K562 (cell line): Measurements from ENCODE around the gene COMMD4. TPM values are rescaled to one million over a fixed set of nuclear protein-coding genes. Genes with fewer than 3 reads are reported as not detected.

Source experiments
- ATF1 ChIP-seq, 2 experiments: fragments of 450-650 bp in 1 of 2; IDR thresholded peaks; 2 replicates each; pipeline ENCODE4 v1.6.1; 2016; ENCODE audit warnings: missing compliant biosample characterization in 1 of 2, missing genetic modification characterization in 1 of 2
- CAMTA2 ChIP-seq: fragments of 250-450 bp; sonication (Bioruptor Pico); conservative IDR thresholded peaks from 2 replicates; pipeline ENCODE4 v1.5.1; 2022
- CBFA2T3 ChIP-seq: fragments of 450-650 bp; IDR thresholded peaks from 2 replicates; pipeline ENCODE4 v1.6.1; 2017
- CBFB ChIP-seq: sonication (generic); formaldehyde crosslinking; IDR thresholded peaks from 2 replicates; pipeline ENCODE4 v1.4.0; 2020; ENCODE audit warnings: mild to moderate bottlenecking, missing genetic modification reagents
- DACH1 ChIP-seq: fragments of 450-650 bp; IDR thresholded peaks from 2 replicates; pipeline ENCODE4 v1.6.1; 2018; ENCODE audit not compliant: partially characterized antibody
- HDAC1 ChIP-seq, 2 experiments: fragments of 450-650 bp; IDR thresholded peaks; 2 replicates each; pipeline ENCODE4 v1.6.1; 2016 to 2017; ENCODE audit warnings: inconsistent platforms in 1 of 2, mild to moderate bottlenecking in 1 of 2, moderate library complexity in 1 of 2
- HMG20A ChIP-seq: fragments of 450-650 bp; formaldehyde crosslinking; conservative IDR thresholded peaks from 2 replicates; pipeline ENCODE4 v1.4.0; 2020; ENCODE audit warnings: mild to moderate bottlenecking, mixed read lengths
- NFXL1 ChIP-seq: fragments of 450-650 bp; formaldehyde crosslinking; IDR thresholded peaks from 2 replicates; pipeline ENCODE4 v1.4.0; 2021; ENCODE audit warnings: mild to moderate bottlenecking
- PCBP1 ChIP-seq: fragments of 200-400 bp; formaldehyde crosslinking; IDR thresholded peaks from 2 replicates; pipeline ENCODE4 v1.6.1; 2018; ENCODE audit warnings: mild to moderate bottlenecking, low read depth, low read length; ENCODE audit not compliant: poor library complexity, severe bottlenecking
- RB1 ChIP-seq: fragments of 450-650 bp; IDR thresholded peaks from 2 replicates; pipeline ENCODE4 v1.6.1; 2017; ENCODE audit warnings: low read depth, mild to moderate bottlenecking
- RBM34 ChIP-seq: fragments of 200-400 bp; formaldehyde crosslinking; IDR thresholded peaks from 2 replicates; pipeline ENCODE4 v1.6.1; 2018; ENCODE audit warnings: low read length, borderline replicate concordance; ENCODE audit not compliant: insufficient read depth
- TAL1 ChIP-seq: fragments of 450-650 bp; IDR thresholded peaks from 2 replicates; pipeline ENCODE4 v1.6.1; 2016; ENCODE audit warnings: mild to moderate bottlenecking
- U2AF1 ChIP-seq: fragments of 200-400 bp; formaldehyde crosslinking; optimal IDR thresholded peaks from 2 replicates; pipeline ENCODE3; 2017; ENCODE audit warnings: mild to moderate bottlenecking, low read depth, low read length, moderate library complexity
- XRCC5 ChIP-seq: fragments of 200-400 bp; formaldehyde crosslinking; IDR thresholded peaks from 2 replicates; pipeline ENCODE4 v1.6.1; 2017; ENCODE audit warnings: low read depth, mild to moderate bottlenecking, low read length
- ZKSCAN3 ChIP-seq: fragments of 250-450 bp; sonication (Bioruptor Pico); IDR thresholded peaks from 2 replicates; pipeline ENCODE4 v1.4.0; 2020
- ZKSCAN8 ChIP-seq: fragments of 200-800 bp; sonication (Bioruptor generic); IDR thresholded peaks from 2 replicates; pipeline ENCODE4 v1.6.1; 2016; ENCODE audit warnings: missing genetic modification characterization, missing compliant biosample characterization
- ZNF124 ChIP-seq: sonication (generic); formaldehyde crosslinking; IDR thresholded peaks from 2 replicates; pipeline ENCODE4 v1.8.1; 2022; ENCODE audit warnings: missing genetic modification reagents
- ZNF143 ChIP-seq: sonication (generic); formaldehyde crosslinking; IDR thresholded peaks from 2 replicates; pipeline ENCODE4 v1.9.0; 2022; ENCODE audit warnings: mild to moderate bottlenecking, missing genetic modification reagents
- ZNF184 ChIP-seq: sonication (generic); formaldehyde crosslinking; IDR thresholded peaks from 2 replicates; pipeline ENCODE4 v1.5.0; 2020; ENCODE audit warnings: missing genetic modification reagents
- ZNF24 ChIP-seq: fragments of 450-650 bp; IDR thresholded peaks from 2 replicates; pipeline ENCODE4 v1.6.1; 2016
- ZNF699 ChIP-seq: fragments of 250-450 bp; sonication (Bioruptor Pico); IDR thresholded peaks from 2 replicates; pipeline ENCODE4 v1.8.0; 2021; ENCODE audit warnings: mild to moderate bottlenecking, moderate library complexity; ENCODE audit not compliant: insufficient replicate concordance
- ZNF717 ChIP-seq: fragments of 250-450 bp; sonication (Bioruptor Pico); IDR thresholded peaks from 2 replicates; pipeline ENCODE4 v1.5.0; 2021
- polyA plus RNA-seq, 8 experiments: library from polyadenylated mRNA; depleted of rRNA in 4 of 8; stranded (reverse) in 5 of 8; unstranded in 3 of 8; fragments of >200 nt; fragmentation: Nextera tagmentation in 2 of 8; fragmentation: Illumina TruSeq in 1 of 8; extraction: Ambion mirVana in 2 of 8; extraction: Trizol in 1 of 8; gene quantifications; 2 replicates each; pipeline versions ENCODE4 v1.2.1 to v1.2.3, GENCODE V29; 2011 to 2014; ENCODE audit warnings: inconsistent platforms in 1 of 8, missing spikeins in 1 of 8
- total RNA-seq, 7 experiments: library from RNA; depleted of rRNA in 6 of 7; stranded (reverse); fragments of >200 nt in 6 of 7; fragmentation: Illumina TruSeq in 2 of 7; extraction: Trizol in 2 of 7; gene quantifications; 2 replicates each; pipeline versions ENCODE4 v1.2.1 to v1.2.3, GENCODE V29; 2011 to 2021; ENCODE audit warnings: low replicate concordance in 1 of 7
- TF ChIP-seq, protein P1 (sequence below): sonication (generic); formaldehyde crosslinking; IDR thresholded peaks from 2 replicates; pipeline ENCODE4 v1.9.0; 2022; ENCODE audit warnings: mild to moderate bottlenecking, missing genetic modification reagents
- TF ChIP-seq, protein P2 (sequence below), 3 experiments: IDR thresholded peaks in 2 of 3; conservative IDR thresholded peaks in 1 of 3; 2 replicates each; pipeline ENCODE4 v1.5.1; 2011 to 2012; ENCODE audit warnings: low read length in 3 of 3, mild to moderate bottlenecking in 3 of 3, control low read depth in 2 of 3, improper control_type of control experiment in 1 of 3, inconsistent platforms in 1 of 3, low read depth in 1 of 3, mixed read lengths in 1 of 3, moderate library complexity in 1 of 3; ENCODE audit not compliant: insufficient read depth in 2 of 3
- TF ChIP-seq, protein P3 (sequence below): fragments of 200-400 bp; formaldehyde crosslinking; IDR thresholded peaks from 2 replicates; pipeline ENCODE4 v1.6.1; 2017; ENCODE audit warnings: mild to moderate bottlenecking, low read depth, low read length, moderate library complexity

Gene COMMD4
- total and polyA plus RNA-seq, 9 of the 15 experiments (the other 6 are each of a cell fraction or from before 2014, with no cell fraction given) = 20.4 to 140 (median 63.9) TPM

DNA sequence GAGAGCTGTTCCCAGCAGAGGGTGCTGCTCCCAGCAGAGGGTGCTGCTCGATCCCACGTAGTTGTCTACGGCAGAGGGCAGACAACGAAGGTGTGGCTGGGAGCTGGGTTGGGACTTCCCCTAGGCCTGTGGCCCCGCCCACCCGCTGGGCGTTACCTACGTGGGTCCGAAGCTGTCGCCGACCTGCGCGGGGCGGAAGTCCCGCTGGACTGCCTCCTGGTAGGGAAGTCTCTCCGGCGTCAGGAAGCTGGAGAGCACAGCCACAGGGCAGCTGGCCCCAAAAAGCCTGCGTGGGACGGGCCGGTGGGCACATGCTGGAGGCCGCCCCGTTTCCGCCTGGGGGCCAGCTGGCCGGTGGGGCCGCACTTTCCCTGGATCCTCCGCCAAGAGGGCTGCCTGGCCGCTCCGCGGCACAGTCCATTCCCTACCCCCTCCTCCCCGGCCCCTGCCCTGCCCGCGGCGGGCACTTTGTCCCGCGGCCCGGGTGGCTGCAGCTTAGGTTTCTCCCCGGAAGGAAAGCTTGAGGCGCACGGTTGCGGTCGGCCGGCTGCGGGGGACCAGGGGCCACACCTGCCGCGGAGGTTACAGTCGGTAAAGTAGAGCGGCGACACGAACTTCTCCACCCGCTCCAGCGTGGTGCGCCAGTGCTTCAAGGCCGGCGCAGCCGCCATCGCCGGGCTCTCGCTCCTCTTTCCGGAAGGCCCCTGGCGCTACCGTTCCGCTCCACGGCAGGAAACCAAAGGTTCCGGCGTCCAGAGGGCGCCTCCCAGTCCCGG lies 32.2 kb downstream of the COMMD4 start, which contains the start of gene MAN2C1 (continued):
- TF ChIP-seq DACH1 (peak; percentile 35), U2AF1 (peak; percentile 93), RBM34 (no peak), ZNF184 (no peak), NFXL1 (CRISPR knock-in tag) (no peak), ATF1 (CRISPR knock-in tag; IDR thresholded peaks at IDR 0.05) (peak; percentile 43; the same call in 1 of the 2 replicates), ATF1 (tag; IDR thresholded peaks at IDR 0.05) (peak; percentile 86), CAMTA2 (CRISPR knock-in tag) (peak; percentile 17; the same call in 1 of the 2 replicates), TAL1 (no peak; the same call in 1 of the 2 replicates), ZNF124 (no peak), ZKSCAN8 (CRISPR knock-in tag) (no peak), CBFB (CRISPR knock-in tag) (peak; percentile 86), ZKSCAN3 (CRISPR knock-in tag) (no peak), XRCC5 (peak; percentile 98), HDAC1 (IDR thresholded peaks at IDR 0.05) (peak in 1 of 2 experiments; percentile 84; a peak in 2 of 4 replicates), PCBP1 (peak; percentile 97), ZNF699 (CRISPR knock-in tag) (no peak), ZNF143 (peak; percentile 21; the same call in 1 of the 2 replicates), ZNF717 (CRISPR knock-in tag) (no peak), ZNF24 (peak; percentile 49; the same call in 1 of the 2 replicates), CBFA2T3 (0 out of 2 replicates have a peak, but pooled peaks have one; percentile 26), HMG20A (CRISPR knock-in tag) (no peak), RB1 (peak; percentile 81; the same call in 1 of the 2 replicates)
- TF ChIP-seq, protein P1, sequence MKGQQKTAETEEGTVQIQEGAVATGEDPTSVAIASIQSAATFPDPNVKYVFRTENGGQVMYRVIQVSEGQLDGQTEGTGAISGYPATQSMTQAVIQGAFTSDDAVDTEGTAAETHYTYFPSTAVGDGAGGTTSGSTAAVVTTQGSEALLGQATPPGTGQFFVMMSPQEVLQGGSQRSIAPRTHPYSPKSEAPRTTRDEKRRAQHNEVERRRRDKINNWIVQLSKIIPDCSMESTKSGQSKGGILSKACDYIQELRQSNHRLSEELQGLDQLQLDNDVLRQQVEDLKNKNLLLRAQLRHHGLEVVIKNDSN (CRISPR knock-in tag) = peak; percentile 36
- TF ChIP-seq, protein P2, sequence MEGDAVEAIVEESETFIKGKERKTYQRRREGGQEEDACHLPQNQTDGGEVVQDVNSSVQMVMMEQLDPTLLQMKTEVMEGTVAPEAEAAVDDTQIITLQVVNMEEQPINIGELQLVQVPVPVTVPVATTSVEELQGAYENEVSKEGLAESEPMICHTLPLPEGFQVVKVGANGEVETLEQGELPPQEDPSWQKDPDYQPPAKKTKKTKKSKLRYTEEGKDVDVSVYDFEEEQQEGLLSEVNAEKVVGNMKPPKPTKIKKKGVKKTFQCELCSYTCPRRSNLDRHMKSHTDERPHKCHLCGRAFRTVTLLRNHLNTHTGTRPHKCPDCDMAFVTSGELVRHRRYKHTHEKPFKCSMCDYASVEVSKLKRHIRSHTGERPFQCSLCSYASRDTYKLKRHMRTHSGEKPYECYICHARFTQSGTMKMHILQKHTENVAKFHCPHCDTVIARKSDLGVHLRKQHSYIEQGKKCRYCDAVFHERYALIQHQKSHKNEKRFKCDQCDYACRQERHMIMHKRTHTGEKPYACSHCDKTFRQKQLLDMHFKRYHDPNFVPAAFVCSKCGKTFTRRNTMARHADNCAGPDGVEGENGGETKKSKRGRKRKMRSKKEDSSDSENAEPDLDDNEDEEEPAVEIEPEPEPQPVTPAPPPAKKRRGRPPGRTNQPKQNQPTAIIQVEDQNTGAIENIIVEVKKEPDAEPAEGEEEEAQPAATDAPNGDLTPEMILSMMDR (IDR thresholded peaks at IDR 0.05 in 2 of 3, conservative IDR thresholded peaks at IDR 0.05 in 1 of 3; ENCODE audit: insufficient read depth in 2 of 3, low read depth in 1 of 3, low read length in 3 of 3) = peak; percentile 91 to 98 (median 96)
- TF ChIP-seq, protein P3, sequence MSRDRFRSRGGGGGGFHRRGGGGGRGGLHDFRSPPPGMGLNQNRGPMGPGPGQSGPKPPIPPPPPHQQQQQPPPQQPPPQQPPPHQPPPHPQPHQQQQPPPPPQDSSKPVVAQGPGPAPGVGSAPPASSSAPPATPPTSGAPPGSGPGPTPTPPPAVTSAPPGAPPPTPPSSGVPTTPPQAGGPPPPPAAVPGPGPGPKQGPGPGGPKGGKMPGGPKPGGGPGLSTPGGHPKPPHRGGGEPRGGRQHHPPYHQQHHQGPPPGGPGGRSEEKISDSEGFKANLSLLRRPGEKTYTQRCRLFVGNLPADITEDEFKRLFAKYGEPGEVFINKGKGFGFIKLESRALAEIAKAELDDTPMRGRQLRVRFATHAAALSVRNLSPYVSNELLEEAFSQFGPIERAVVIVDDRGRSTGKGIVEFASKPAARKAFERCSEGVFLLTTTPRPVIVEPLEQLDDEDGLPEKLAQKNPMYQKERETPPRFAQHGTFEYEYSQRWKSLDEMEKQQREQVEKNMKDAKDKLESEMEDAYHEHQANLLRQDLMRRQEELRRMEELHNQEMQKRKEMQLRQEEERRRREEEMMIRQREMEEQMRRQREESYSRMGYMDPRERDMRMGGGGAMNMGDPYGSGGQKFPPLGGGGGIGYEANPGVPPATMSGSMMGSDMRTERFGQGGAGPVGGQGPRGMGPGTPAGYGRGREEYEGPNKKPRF = no peak
